Fibroblast of lung (primary cell): Measurements from ENCODE around the gene STXBP6. TPM values are rescaled to one million over a fixed set of nuclear protein-coding genes. Genes with fewer than 3 reads are reported as not detected.

ENCODE experiments used
- DNase-seq, 2 donors: peaks; one replicate each; pipeline versions ENCODE4 v3.0.0 to v3.0.0-alpha.2; 2010; ENCODE audit warnings: low read depth in 2 of 2
- H2AFZ ChIP-seq: 2 replicates; pipeline ENCODE4 v1.5.1; 2012; ENCODE audit warnings: low read length, control low read depth, inconsistent platforms
- H3K27ac ChIP-seq: 2 replicates; pipeline ENCODE4 v1.5.1; 2011; ENCODE audit warnings: low read length, control low read depth; ENCODE audit not compliant: insufficient read depth
- H3K27me3 ChIP-seq: 2 replicates; pipeline ENCODE4 v1.5.1; 2011; ENCODE audit warnings: mild to moderate bottlenecking, low read length; ENCODE audit not compliant: control insufficient read depth, insufficient read depth
- H3K36me3 ChIP-seq: 2 replicates; pipeline ENCODE4 v1.5.1; 2011; ENCODE audit warnings: low read length; ENCODE audit not compliant: control insufficient read depth, insufficient read depth
- H3K4me1 ChIP-seq: 2 replicates; pipeline ENCODE4 v1.5.1; 2011; ENCODE audit warnings: low read length; ENCODE audit not compliant: control insufficient read depth, insufficient read depth; ENCODE audit errors: extremely low read depth
- H3K4me2 ChIP-seq: 2 replicates; pipeline ENCODE4 v1.5.1; 2011; ENCODE audit warnings: low read length, control low read depth; ENCODE audit not compliant: insufficient read depth; ENCODE audit errors: extremely low read depth
- H3K4me3 ChIP-seq, 4 experiments: fragments of 200-600 bp in 1 of 4; sonication (generic) in 1 of 4; replicated peaks in 1 of 4; 2 replicates each; pipeline ENCODE4 v1.5.1; 2011 to 2016; ENCODE audit warnings: low read length in 4 of 4, low read depth in 3 of 4, mild to moderate bottlenecking in 3 of 4, control low read depth in 2 of 4, inconsistent platforms in 1 of 4, mixed read lengths in 1 of 4; ENCODE audit not compliant: insufficient read depth in 1 of 4; ENCODE audit errors: control extremely low read depth in 1 of 4
- H3K79me2 ChIP-seq: 2 replicates; pipeline ENCODE4 v1.5.1; 2012; ENCODE audit warnings: mild to moderate bottlenecking, low read length, inconsistent platforms; ENCODE audit not compliant: control insufficient read depth, insufficient read depth
- H3K9ac ChIP-seq: 2 replicates; pipeline ENCODE4 v1.5.1; 2011; ENCODE audit warnings: mild to moderate bottlenecking, low read length, control low read depth; ENCODE audit not compliant: insufficient read depth
- H3K9me3 ChIP-seq: 2 replicates; pipeline ENCODE4 v1.5.1; 2012; ENCODE audit warnings: low read depth, low read length; ENCODE audit not compliant: control insufficient read depth, insufficient read depth
- H4K20me1 ChIP-seq: 2 replicates; pipeline ENCODE4 v1.5.1; 2011; ENCODE audit warnings: low read length; ENCODE audit not compliant: control insufficient read depth, insufficient read depth; ENCODE audit errors: extremely low read depth
- EZH2 ChIP-seq: IDR thresholded peaks from 2 replicates; pipeline ENCODE4 v1.5.1; 2012; ENCODE audit warnings: low read length, control low read depth, mild to moderate bottlenecking; ENCODE audit errors: missing control alignments
- polyA plus RNA-seq, 2 donors: library from polyadenylated mRNA; depleted of rRNA in 1 of 2; stranded (reverse) in 1 of 2; unstranded in 1 of 2; fragments of >200 nt; gene quantifications; 2 replicates each; pipeline ENCODE4 v1.2.1, GENCODE V29; 2011 to 2012; ENCODE audit warnings: missing spikeins in 1 of 2
- total RNA-seq: library from RNA; depleted of rRNA; stranded (reverse); fragments of >200 nt; gene quantifications from 2 replicates; pipeline ENCODE4 v1.2.1, GENCODE V29; 2014
- TF ChIP-seq, protein P1 (sequence below), 2 donors: IDR thresholded peaks in 1 of 2; conservative IDR thresholded peaks in 1 of 2; 1 replicate in 1 of 2; 2 replicates in 1 of 2; pipeline ENCODE4 v1.5.1; 2011 to 2012; ENCODE audit warnings: low read length in 2 of 2, control low read depth in 1 of 2, inconsistent platforms in 1 of 2, low read depth in 1 of 2, mild to moderate bottlenecking in 1 of 2

Gene STXBP6
- total and polyA plus RNA-seq, 2 donors (not counting 1 experiment from before 2014, with no cell fraction given) = 4.5 to 17.8 TPM

DNA sequence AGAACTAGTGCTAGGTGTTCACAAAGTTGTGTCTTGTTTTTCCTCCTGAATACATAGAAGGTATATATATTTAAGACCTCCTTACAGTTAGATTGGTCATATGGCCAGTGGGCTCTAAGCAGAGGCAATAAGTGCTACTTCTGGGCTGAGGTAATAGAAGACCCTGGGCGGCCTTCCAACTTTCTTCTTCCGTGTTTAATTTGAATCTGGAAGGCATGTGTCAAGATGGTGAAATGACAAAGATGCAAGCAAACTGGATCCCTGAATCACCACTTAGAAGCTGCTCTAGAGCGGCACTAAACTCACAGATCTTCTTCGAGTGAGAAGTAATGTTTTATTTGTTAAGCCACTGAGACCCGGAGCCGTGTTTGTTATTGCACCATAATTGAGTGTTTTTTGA, 215.0 kb downstream of the STXBP6 start:
- no peak overlapping the region for H3K27ac ChIP-seq
- H3K4me2 ChIP-seq = no peak overlapping the region
- H3K79me2 ChIP-seq = no peaks in the 10 kb centered on the region
- no peak overlapping the region for H3K9ac ChIP-seq
- no peaks in the 10 kb centered on the region for H4K20me1 ChIP-seq
- DNase-seq = no peak
- H2AFZ ChIP-seq = no peak overlapping the region
- H3K36me3 ChIP-seq = no peaks in the 10 kb centered on the region
- no peaks in the 10 kb centered on the region for H3K27me3 ChIP-seq
- H3K4me1 ChIP-seq = no peaks in the 10 kb centered on the region
- no peaks in the 10 kb centered on the region for H3K9me3 ChIP-seq
- TF ChIP-seq, protein P1, sequence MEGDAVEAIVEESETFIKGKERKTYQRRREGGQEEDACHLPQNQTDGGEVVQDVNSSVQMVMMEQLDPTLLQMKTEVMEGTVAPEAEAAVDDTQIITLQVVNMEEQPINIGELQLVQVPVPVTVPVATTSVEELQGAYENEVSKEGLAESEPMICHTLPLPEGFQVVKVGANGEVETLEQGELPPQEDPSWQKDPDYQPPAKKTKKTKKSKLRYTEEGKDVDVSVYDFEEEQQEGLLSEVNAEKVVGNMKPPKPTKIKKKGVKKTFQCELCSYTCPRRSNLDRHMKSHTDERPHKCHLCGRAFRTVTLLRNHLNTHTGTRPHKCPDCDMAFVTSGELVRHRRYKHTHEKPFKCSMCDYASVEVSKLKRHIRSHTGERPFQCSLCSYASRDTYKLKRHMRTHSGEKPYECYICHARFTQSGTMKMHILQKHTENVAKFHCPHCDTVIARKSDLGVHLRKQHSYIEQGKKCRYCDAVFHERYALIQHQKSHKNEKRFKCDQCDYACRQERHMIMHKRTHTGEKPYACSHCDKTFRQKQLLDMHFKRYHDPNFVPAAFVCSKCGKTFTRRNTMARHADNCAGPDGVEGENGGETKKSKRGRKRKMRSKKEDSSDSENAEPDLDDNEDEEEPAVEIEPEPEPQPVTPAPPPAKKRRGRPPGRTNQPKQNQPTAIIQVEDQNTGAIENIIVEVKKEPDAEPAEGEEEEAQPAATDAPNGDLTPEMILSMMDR (conservative IDR thresholded peaks at IDR 0.05 in 1 of 2, IDR thresholded peaks at IDR 0.05 in 1 of 2; ENCODE audit: low read depth in 1 of 2, low read length in 2 of 2) = no peak
- no peak for TF ChIP-seq EZH2
- no peak overlapping the region for H3K4me3 ChIP-seq

DNA sequence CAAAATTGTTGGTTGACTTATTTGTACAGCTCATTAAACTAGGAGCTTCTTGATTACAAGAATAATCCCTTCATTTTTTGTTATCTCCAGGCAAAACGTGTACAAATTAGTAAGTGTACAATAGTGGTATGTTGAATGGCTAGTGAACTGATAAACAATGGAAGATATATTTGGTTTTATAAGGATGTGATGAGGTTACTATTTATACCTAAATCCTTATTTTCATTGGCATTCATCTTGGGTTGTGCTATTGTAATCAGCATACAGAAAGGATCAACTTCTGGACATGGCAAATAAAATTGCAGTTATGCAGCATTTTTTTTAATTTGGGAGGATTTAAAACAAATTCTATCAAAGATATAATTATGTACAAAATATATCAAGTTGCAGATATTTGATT, 216.6 kb downstream of the STXBP6 start:
- no peak overlapping the region for H3K27ac ChIP-seq
- no peaks in the 10 kb centered on the region for H4K20me1 ChIP-seq
- H3K4me2 ChIP-seq = no peak overlapping the region
- H3K4me1 ChIP-seq = no peaks in the 10 kb centered on the region
- DNase-seq = no peak
- no peaks in the 10 kb centered on the region for H3K36me3 ChIP-seq
- no peak overlapping the region for H3K9ac ChIP-seq
- H3K9me3 ChIP-seq = no peaks in the 10 kb centered on the region
- H3K4me3 ChIP-seq = no peak overlapping the region
- TF ChIP-seq EZH2 = no peak
- TF ChIP-seq, protein P1 (conservative IDR thresholded peaks at IDR 0.05 in 1 of 2, IDR thresholded peaks at IDR 0.05 in 1 of 2; ENCODE audit: low read depth in 1 of 2, low read length in 2 of 2) = no peak
- no peaks in the 10 kb centered on the region for H3K27me3 ChIP-seq
- H2AFZ ChIP-seq = no peak overlapping the region
- H3K79me2 ChIP-seq = no peaks in the 10 kb centered on the region

DNA sequence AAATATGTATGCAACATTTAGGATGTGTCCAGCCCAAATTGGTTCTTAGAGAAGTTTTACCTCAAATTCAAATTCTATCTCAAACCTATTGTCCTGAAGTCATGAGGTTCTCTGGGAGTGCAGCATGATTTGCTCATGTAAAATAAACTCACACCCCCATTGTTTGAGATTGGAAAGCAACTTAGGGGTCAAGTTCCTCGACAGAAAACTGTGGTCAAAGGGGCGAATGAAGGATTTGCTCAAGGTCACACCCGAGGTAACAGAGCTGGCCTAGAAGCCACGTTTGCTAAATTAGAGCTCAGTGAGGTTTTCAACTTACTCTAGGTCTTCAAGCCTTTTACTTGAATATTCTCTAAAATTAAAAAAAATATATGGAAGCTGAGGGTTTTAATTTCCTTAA, 218.3 kb downstream of the STXBP6 start:
- no peaks in the 10 kb centered on the region for H3K79me2 ChIP-seq
- H3K4me3 ChIP-seq = no peak overlapping the region
- H3K4me2 ChIP-seq = no peak overlapping the region
- DNase-seq = no peak
- H2AFZ ChIP-seq = no peak overlapping the region
- H3K9ac ChIP-seq = no peak overlapping the region
- H3K27me3 ChIP-seq = no peaks in the 10 kb centered on the region
- TF ChIP-seq, protein P1 (conservative IDR thresholded peaks at IDR 0.05 in 1 of 2, IDR thresholded peaks at IDR 0.05 in 1 of 2; ENCODE audit: low read depth in 1 of 2, low read length in 2 of 2) = no peak
- no peaks in the 10 kb centered on the region for H3K4me1 ChIP-seq
- no peaks in the 10 kb centered on the region for H4K20me1 ChIP-seq
- no peaks in the 10 kb centered on the region for H3K9me3 ChIP-seq
- no peak overlapping the region for H3K27ac ChIP-seq
- no peaks in the 10 kb centered on the region for H3K36me3 ChIP-seq
